ENCODE results near the gene JPT1. TPM values are rescaled to one million over a fixed set of nuclear protein-coding genes. Genes with fewer than 3 reads are reported as not detected.
"Not testable (repeated sequence)": the region's sequence is repeated elsewhere in the genome, so short reads cannot be mapped to it uniquely, and the experiment has no call there.

The JPT1 gene
- total RNA-seq, 2 experiments from 2014 or later: 242 to 258 TPM

DNA sequence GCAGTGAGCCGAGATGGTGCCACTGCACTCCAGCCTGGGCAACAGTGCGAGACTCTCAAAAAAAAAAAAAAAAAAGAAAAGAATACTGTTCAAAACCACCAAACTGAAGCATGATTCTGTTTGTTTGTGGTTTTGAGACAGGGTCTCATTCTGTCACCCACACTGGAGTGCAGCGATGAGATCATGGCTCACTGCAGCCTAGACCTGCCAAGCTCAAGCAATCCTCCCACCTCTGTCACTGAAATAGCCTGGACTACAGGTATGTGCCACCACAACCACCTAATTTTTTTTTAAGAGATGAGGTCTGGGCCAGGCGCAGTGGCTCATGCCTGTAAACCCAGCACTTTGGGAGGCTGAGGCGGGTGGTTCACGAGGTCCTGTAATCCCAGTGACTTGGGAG is 24.1 kb upstream of the JPT1 start:
- Mint-ChIP-seq H3K36me3 (ENCODE audit: low read depth) (peaks cover 46% of the 10 kb centered on the region), H3K27me3 (ENCODE audit: low read depth) (no peaks in the 10 kb centered on the region), H3K4me3 (no peak overlapping the region), H3K27ac (no peak overlapping the region), H3K9me3 (no peaks in the 10 kb centered on the region), H3K4me1 (ENCODE audit: low read depth) (peaks cover 41% of the 10 kb centered on the region)
- DNase-seq: no peak
- CTCF ChIA-PET: interaction anchor here (0.6 to 1.6 kb wide), 2 partner anchors 23 to 65 kb away, joined by 4 to 8 read pairs; no protein-coding TSS in a partner anchor
- intact Hi-C loops (cut with micrococcal nuclease): no loop called here

DNA sequence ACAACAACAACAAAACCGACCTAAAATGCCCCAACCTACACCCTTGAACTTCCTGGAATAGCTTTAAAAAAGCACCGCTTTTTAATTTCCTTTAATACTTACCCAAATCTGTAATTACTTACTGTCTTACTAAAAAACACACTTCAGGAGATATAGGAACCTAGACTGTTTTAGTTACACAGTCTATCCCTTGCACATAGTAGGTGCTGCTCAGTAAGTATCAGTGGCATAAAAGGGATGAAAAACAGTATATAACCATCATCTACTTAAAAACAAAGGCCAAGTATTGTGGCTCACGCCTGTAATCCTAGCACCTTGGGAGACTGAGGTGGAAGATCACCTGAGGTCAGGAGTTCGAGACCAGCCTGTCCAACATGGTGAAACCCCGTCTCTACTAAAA is 22.3 kb upstream of the JPT1 start:
- peaks cover 48% of the 10 kb centered on the region for H3K4me1 Mint-ChIP-seq (ENCODE audit: low read depth)
- no peak for DNase-seq
- no peak overlapping the region for H3K4me3 Mint-ChIP-seq
- no peak overlapping the region for H3K27ac Mint-ChIP-seq
- intact Hi-C loops (cut with micrococcal nuclease): no loop called here
- H3K36me3 Mint-ChIP-seq (ENCODE audit: low read depth): peaks cover 51% of the 10 kb centered on the region
- CTCF ChIA-PET: interaction anchor here (1.4 to 1.7 kb wide), 2 partner anchors 25 to 63 kb away, joined by 4 to 11 read pairs; no protein-coding TSS in a partner anchor
- H3K27me3 Mint-ChIP-seq (ENCODE audit: low read depth): no peaks in the 10 kb centered on the region
- no peaks in the 10 kb centered on the region for H3K9me3 Mint-ChIP-seq

DNA sequence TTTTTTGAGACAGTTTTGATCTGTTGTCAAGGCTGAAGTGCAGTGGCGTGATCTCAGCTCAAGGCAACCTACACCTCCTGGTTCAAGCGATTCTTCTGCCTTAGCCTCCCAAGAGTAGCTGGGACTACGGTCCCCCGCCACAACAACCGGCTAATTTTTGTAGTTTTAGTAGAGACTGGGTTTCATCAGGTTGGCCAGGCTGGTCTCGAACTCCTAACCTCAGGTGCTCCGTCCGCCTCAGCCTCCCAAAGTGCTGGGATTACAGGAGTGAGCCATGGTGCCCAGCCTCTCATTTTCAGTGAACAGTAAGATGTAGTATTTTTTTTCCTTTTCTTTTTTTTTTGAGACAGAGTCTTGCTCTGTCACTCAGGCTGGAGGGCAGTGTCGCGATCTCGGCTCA is 20.7 kb upstream of the JPT1 start:
- peak overlapping the region; percentile 46 for H3K27ac Mint-ChIP-seq
- no peak overlapping the region for H3K4me3 Mint-ChIP-seq
- intact Hi-C loops (cut with micrococcal nuclease): no loop called here
- DNase-seq: no peak
- CTCF ChIA-PET: interaction anchor here (1.8 to 9.4 kb wide), 4 partner anchors 12 to 213 kb away, joined by 4 to 94 read pairs (median 33); no protein-coding TSS in a partner anchor
- peaks cover 38% of the 10 kb centered on the region for H3K4me1 Mint-ChIP-seq (ENCODE audit: low read depth)
- peaks cover 42% of the 10 kb centered on the region for H3K36me3 Mint-ChIP-seq (ENCODE audit: low read depth)
- no peaks in the 10 kb centered on the region for H3K27me3 Mint-ChIP-seq (ENCODE audit: low read depth)
- H3K9me3 Mint-ChIP-seq: no peaks in the 10 kb centered on the region

DNA sequence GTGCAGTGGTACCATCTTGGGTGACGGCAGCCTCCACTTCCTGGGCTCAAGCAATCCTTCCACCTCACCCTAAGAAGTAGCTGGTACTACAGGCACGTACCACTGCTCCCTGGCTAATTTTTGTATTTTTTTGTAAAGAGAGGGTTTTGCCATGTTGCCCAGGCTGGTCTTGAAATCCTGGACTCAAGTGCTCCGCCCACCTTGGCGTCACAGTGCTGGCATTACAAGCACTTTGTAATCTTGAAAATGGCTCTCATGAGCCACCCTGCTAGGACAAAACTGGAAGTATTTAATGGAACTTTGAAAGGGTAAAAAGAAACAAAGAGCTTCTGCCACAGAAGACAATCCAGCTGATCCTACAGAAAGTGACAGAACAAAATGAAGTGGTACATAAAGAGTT is 19.2 kb upstream of the JPT1 start:
- DNase-seq: no peak
- Mint-ChIP-seq H3K27me3 (ENCODE audit: low read depth) (no peaks in the 10 kb centered on the region), H3K9me3 (no peaks in the 10 kb centered on the region), H3K36me3 (ENCODE audit: low read depth) (peaks cover 31% of the 10 kb centered on the region), H3K4me1 (ENCODE audit: low read depth) (peaks cover 28% of the 10 kb centered on the region), H3K4me3 (no peak overlapping the region), H3K27ac (peak overlapping the region; percentile 2)
- CTCF ChIA-PET: interaction anchor here (0.7 to 9.4 kb wide), 9 partner anchors 10 to 473 kb away, joined by 3 to 94 read pairs (median 4); no protein-coding TSS in a partner anchor
- intact Hi-C loops (cut with micrococcal nuclease): no loop called here

DNA sequence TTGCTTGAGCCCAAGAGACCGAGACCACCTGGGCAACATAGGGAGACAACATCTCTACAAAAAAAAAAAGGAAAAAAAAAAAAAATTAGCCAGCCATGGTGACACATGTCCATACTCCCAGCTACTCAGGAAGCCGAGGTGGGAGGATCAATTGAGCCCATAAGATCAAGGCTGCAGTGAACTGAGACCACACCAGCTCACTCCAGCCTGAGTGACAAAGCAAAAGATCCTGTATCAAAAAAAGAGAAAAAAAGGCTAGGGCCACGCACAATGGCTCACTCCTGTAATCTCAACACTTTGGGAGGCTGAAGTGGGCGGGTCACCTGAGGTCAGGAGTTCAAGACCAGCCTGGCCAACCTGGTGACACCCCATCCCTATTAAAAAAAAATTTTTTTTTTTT is 14.7 kb upstream of the JPT1 start:
- DNase-seq: no peak
- no peak overlapping the region for H3K27ac Mint-ChIP-seq
- H3K27me3 Mint-ChIP-seq (ENCODE audit: low read depth): no peaks in the 10 kb centered on the region
- no peak overlapping the region for H3K4me3 Mint-ChIP-seq
- no peaks in the 10 kb centered on the region for H3K9me3 Mint-ChIP-seq
- intact Hi-C loops (cut with micrococcal nuclease): no loop called here
- peaks cover 20% of the 10 kb centered on the region for H3K36me3 Mint-ChIP-seq (ENCODE audit: low read depth)
- peaks cover 20% of the 10 kb centered on the region for H3K4me1 Mint-ChIP-seq (ENCODE audit: low read depth)
- CTCF ChIA-PET: interaction anchor here (0.7 to 9.4 kb wide), 5 partner anchors 11 to 109 kb away, joined by 3 to 94 read pairs (median 6); no protein-coding TSS in a partner anchor

DNA sequence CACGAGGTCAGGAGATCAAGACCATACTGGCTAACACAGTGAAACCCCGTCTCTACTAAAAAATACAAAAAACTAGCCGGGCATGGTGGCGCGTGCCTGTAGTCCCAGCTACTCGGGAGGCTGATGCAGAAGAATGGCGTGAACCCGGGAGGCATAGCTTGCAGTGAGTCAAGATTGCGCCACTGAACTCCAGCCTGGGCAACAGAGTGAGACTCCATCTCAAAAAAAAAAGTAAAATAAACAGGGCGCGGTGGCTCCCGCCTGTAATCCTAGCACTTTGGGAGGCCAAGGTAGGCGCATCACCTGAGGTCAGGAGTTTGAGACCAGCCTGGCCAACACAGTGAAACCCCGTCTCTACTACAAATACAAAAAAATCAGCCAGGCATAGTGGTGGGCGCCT is 10.3 kb upstream of the JPT1 start:
- H3K27ac Mint-ChIP-seq; H3K36me3 Mint-ChIP-seq (ENCODE audit: low read depth); H3K9me3 Mint-ChIP-seq; DNase-seq; H3K4me3 Mint-ChIP-seq; intact Hi-C loops (cut with micrococcal nuclease); H3K27me3 Mint-ChIP-seq (ENCODE audit: low read depth); H3K4me1 Mint-ChIP-seq (ENCODE audit: low read depth): not testable (repeated sequence)
- CTCF ChIA-PET: interaction anchor here (0.9 kb wide), 1 partner anchor 36 kb away, joined by 3 read pairs; no protein-coding TSS in a partner anchor

DNA sequence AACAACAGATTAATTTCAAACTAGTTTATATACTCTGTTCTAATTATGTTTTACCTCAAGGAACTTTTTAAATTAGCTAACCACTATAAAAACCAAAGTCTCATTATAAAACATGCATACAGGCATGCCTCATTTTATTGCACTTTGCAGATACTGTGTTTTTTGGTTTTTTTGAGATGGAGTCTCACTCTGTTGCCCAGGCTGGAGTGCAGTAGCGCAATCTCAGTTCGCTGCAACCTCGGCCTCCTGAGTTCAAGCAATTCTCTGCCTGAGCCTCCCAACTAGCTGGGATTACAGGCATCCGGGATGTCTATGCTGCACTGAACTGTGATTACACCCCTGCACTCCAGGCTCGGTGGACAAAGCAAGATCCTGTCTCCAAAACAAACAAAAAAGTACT is 8.8 kb upstream of the JPT1 start:
- intact Hi-C loops (cut with micrococcal nuclease): no loop called here
- H3K9me3 Mint-ChIP-seq: no peaks in the 10 kb centered on the region
- no peak overlapping the region for H3K4me3 Mint-ChIP-seq
- CTCF ChIA-PET: interaction anchor here (0.7 to 1.5 kb wide), 5 partner anchors 8 to 109 kb away, joined by 3 to 6 read pairs (median 4); no protein-coding TSS in a partner anchor
- peaks cover 6% of the 10 kb centered on the region for H3K36me3 Mint-ChIP-seq (ENCODE audit: low read depth)
- no peak overlapping the region for H3K27ac Mint-ChIP-seq
- no peak for DNase-seq
- peaks cover 3% of the 10 kb centered on the region for H3K4me1 Mint-ChIP-seq (ENCODE audit: low read depth)
- no peaks in the 10 kb centered on the region for H3K27me3 Mint-ChIP-seq (ENCODE audit: low read depth)

DNA sequence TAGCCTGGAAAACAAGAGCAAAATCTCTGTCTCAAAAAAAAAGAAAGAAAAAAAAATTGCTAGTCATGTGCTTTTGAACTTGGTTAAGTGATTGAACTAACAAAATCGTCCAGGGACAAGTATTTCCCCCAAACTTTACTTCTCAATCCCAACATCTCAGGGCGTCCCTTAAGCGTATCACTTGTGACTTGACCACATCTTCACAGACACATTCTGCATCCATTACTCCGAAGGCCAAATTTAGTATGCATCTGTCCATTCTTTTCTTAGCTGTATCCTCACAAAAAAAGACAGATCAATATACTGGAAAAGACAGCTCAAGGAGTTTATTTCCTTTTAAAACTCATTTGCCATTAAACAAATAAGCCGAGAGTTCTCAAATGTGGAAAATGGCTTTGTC is 5.9 kb upstream of the JPT1 start:
- H3K9me3 Mint-ChIP-seq: no peaks in the 10 kb centered on the region
- no peaks in the 10 kb centered on the region for H3K27me3 Mint-ChIP-seq (ENCODE audit: low read depth)
- peaks cover 8% of the 10 kb centered on the region for H3K4me1 Mint-ChIP-seq (ENCODE audit: low read depth)
- DNase-seq: no peak
- intact Hi-C loops (cut with micrococcal nuclease): no loop called here
- CTCF ChIA-PET: interaction anchor here (1.7 kb wide), 1 partner anchor 199 kb away, joined by 3 read pairs; no protein-coding TSS in a partner anchor
- H3K4me3 Mint-ChIP-seq: no peak overlapping the region
- no peak overlapping the region for H3K27ac Mint-ChIP-seq
- H3K36me3 Mint-ChIP-seq (ENCODE audit: low read depth): peaks cover 2% of the 10 kb centered on the region

DNA sequence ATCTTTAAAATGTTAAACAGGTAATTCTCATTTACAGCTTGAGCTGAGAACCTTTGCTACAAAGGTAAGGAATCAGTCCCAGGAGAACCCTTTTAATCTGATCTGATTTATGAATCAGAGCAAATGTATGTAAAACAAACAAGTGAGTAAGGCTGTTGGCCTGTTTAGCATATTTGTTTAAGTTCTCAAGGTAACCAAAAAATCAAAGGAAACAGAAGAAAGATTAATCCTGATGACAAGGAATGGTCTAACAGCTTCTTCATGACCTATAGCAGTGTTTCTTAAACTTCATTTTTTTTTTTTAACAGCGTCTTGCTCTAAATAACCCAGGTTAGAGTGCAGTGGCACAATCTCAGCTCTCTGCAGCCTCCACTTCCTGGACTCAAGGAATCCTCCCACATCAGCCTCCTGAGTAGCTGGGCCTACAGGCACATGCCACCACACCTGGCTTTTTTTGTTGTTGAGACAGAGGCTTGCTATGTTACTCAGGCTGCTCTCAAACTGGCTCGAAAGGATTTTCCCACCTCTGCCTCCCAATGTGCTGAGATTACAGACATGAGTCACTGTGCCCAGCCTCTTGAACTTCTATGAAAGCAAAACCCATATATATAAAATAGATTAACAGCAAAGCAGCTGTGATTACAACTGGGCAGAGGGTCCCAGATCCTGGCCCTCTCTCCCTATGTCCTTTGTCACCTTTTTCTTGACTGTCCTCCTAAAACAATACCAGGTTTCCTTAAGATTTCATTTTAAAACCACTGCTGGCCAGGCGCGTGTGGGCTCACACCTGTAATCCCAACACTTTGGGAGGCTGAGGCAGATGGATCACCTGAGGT is 5.1 kb upstream of the JPT1 start:
- DNase-seq: peak; percentile 32
- peaks cover 2% of the 10 kb centered on the region for H3K36me3 Mint-ChIP-seq (ENCODE audit: low read depth)
- CTCF ChIA-PET: interaction anchor here (1.3 to 1.7 kb wide), 2 partner anchors 12 to 198 kb away, joined by 3 to 4 read pairs; no protein-coding TSS in a partner anchor

DNA sequence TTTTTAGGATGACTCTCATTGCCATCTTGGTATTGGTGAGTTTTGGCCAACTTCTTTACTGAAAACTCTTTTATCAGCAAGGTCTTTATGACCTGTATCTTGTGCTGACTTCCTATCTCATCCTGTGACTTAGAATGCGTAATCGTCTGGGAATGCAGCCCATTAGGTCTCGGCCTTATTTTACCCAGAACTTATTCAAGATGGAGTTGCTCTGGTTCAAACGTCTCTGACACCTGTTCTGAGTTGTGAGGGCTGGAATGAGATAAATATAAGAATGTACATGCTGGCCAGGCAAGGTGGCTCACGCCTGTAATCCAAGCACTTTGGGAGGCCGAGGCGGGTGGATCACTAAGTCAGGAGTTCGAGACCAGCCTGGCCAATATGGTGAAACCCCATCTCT is 4.2 kb upstream of the JPT1 start:
- CTCF ChIA-PET: interaction anchor here (0.7 to 1.3 kb wide), 2 partner anchors 13 to 27 kb away, joined by 3 to 4 read pairs; no protein-coding TSS in a partner anchor
- H3K27me3 Mint-ChIP-seq (ENCODE audit: low read depth); DNase-seq; intact Hi-C loops (cut with micrococcal nuclease); H3K36me3 Mint-ChIP-seq (ENCODE audit: low read depth); H3K27ac Mint-ChIP-seq; H3K4me3 Mint-ChIP-seq; H3K9me3 Mint-ChIP-seq: not testable (repeated sequence)
- peaks cover 16% of the 10 kb centered on the region for H3K4me1 Mint-ChIP-seq (ENCODE audit: low read depth)

More for the DNA sequence above, 5.1 kb upstream of the JPT1 start:
- Mint-ChIP-seq H3K4me1 (ENCODE audit: low read depth) (peaks cover 16% of the 10 kb centered on the region), H3K4me3 (no peak overlapping the region), H3K9me3 (no peaks in the 10 kb centered on the region), H3K27me3 (ENCODE audit: low read depth) (no peaks in the 10 kb centered on the region), H3K27ac (no peak overlapping the region)
- intact Hi-C loops (cut with micrococcal nuclease): no loop called here

DNA sequence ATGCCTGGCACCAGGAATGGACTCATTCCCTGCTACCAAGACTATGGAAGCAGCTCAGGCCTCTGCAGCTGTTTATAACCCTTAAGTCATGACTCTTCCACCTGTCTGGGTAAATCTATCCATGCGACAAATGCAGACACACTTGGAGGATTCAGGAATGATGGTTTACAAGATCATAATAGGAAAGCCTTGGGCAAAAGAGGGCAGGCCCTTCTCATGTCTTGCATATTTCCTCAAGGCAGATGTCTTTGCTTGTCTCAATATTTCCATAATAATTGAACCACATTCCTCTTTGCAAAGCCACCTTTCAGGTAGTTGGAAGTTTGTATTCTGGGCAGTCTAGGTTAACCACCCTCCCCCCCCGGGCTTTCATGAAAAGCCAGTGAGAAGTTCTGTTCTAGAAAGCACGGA is 884 bp upstream of the JPT1 start:
- DNase-seq: no peak
- Mint-ChIP-seq H3K9me3 (no peaks in the 10 kb centered on the region), H3K27me3 (ENCODE audit: low read depth) (no peaks in the 10 kb centered on the region), H3K4me1 (ENCODE audit: low read depth) (peaks cover 30% of the 10 kb centered on the region), H3K36me3 (ENCODE audit: low read depth) (peaks cover 9% of the 10 kb centered on the region), H3K27ac (peak overlapping the region; percentile 78), H3K4me3 (no peak overlapping the region)
- intact Hi-C loops (cut with micrococcal nuclease): loop anchor here (2.0 kb wide), 1 partner anchor 282 kb away; the partner anchor contains the start of gene FDXR
- CTCF ChIA-PET: interaction anchor here (1.0 to 1.5 kb wide), 5 partner anchors 15 to 194 kb away, joined by 4 to 7 read pairs (median 5); no protein-coding TSS in a partner anchor

DNA sequence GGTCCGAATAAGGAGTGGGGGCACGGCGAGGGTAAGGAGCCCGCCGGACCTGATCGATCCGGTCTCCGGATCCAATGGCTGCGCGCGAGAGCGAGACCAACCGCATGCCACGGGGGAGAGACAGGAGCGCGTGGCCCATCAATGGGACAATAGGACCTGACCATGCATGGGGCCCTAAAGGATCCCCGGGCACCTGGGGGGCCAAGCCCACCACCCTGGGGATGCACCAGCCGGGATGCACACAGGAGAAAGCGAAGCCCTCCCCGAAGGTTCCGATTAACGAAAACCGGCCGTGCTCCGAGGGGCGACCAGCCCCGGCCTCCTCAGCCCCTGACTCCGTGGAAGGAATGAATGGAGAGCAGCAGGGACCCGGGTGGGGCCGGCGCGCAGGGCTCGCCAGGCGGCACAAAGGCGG is 525 bp downstream of the JPT1 start:
- Mint-ChIP-seq H3K4me1 (ENCODE audit: low read depth) (peaks cover 30% of the 10 kb centered on the region), H3K27ac (peak overlapping the region; percentile 73), H3K27me3 (ENCODE audit: low read depth) (no peaks in the 10 kb centered on the region), H3K9me3 (no peaks in the 10 kb centered on the region), H3K4me3 (peak overlapping the region; percentile 94), H3K36me3 (ENCODE audit: low read depth) (peaks cover 9% of the 10 kb centered on the region)
- CTCF ChIA-PET: interaction anchor here (1.5 kb wide), 2 partner anchors 16 to 40 kb away, joined by 7 read pairs; no protein-coding TSS in a partner anchor
- DNase-seq: peak; percentile 38
- intact Hi-C loops (cut with micrococcal nuclease): loop anchor here (1.0 to 2.0 kb wide), 9 partner anchors 18 to 281 kb away; partner anchors contain the start of genes FDXR, GGA3, KCTD2 and MRPS7
